GM12864 (cell line): ENCODE measurements around the gene VWA5A.
"Not testable (repeated sequence)": the region's sequence is repeated elsewhere in the genome, so short reads cannot be mapped to it uniquely, and the experiment has no call there.

ENCODE experiments used
- DNase-seq: peaks from one replicate; pipeline ENCODE4 v3.0.0-alpha.2; 2011; ENCODE audit warnings: low read depth
- H3K4me3 ChIP-seq: 2 replicates; pipeline ENCODE4 v1.5.1; 2011; ENCODE audit warnings: mild to moderate bottlenecking, low read depth, low read length, control low read depth
- CTCF ChIP-seq: IDR thresholded peaks from 2 replicates; pipeline ENCODE4 v1.5.1; 2011; ENCODE audit warnings: low read depth, mild to moderate bottlenecking, moderate library complexity, low read length, control low read depth, inconsistent platforms; ENCODE audit errors: missing control alignments

The VWA5A gene

GRCh38 chr11:124159481-124159880 lies 44.2 kb downstream of the VWA5A start:
- H3K4me3 ChIP-seq, result no peak overlapping the region
- no peak for TF ChIP-seq CTCF
- DNase-seq, result no peak

GRCh38 chr11:124160986-124161385 lies 45.7 kb downstream of the VWA5A start:
- no peak for TF ChIP-seq CTCF
- DNase-seq, result no peak
- H3K4me3 ChIP-seq, result no peak overlapping the region

GRCh38 chr11:124167826-124168231 lies 52.6 kb downstream of the VWA5A start:
- no peak overlapping the region for H3K4me3 ChIP-seq
- TF ChIP-seq CTCF, result no peak
- no peak for DNase-seq

GRCh38 chr11:124168796-124169195 lies 53.5 kb downstream of the VWA5A start:
- no peak for DNase-seq
- no peak for TF ChIP-seq CTCF
- no peak overlapping the region for H3K4me3 ChIP-seq

GRCh38 chr11:124170315-124170714 lies 55.1 kb downstream of the VWA5A start:
- not testable (repeated sequence) for H3K4me3 ChIP-seq, DNase-seq

GRCh38 chr11:124170801-124171586 lies 55.7 kb downstream of the VWA5A start:
- TF ChIP-seq CTCF, result no peak
- no peak overlapping the region for H3K4me3 ChIP-seq

GRCh38 chr11:124172101-124172500 lies 56.9 kb downstream of the VWA5A start:
- no peak for TF ChIP-seq CTCF
- H3K4me3 ChIP-seq, result no peak overlapping the region
- DNase-seq, result no peak

More at GRCh38 chr11:124170801-124171586, 55.7 kb downstream of the VWA5A start:
- DNase-seq, result no peak
